K562 (cell line): ENCODE measurements around the gene GSDME. TPM values are rescaled to one million over a fixed set of nuclear protein-coding genes. Genes with fewer than 3 reads are reported as not detected.
"Not testable (repeated sequence)": the region's sequence is repeated elsewhere in the genome, so short reads cannot be mapped to it uniquely, and the experiment has no call there.

ENCODE experiments used
- ATAC-seq: fragments of 200-7000 bp; cut with Tn5 transposase; 3 replicates; pipeline ENCODE4 v1.9.1; 2020; ENCODE audit warnings: moderate library complexity
- BruUV-seq: library from RNA; stranded (reverse); fragments of 400-500 nt; replicated peaks from 2 replicates; lab custom pipeline; 2021; lab: Mats Ljungman, UMichigan
- CTCF ChIA-PET: fragments of 300-600 bp; formaldehyde crosslinking; extraction: SDS; loops from one replicate; lab custom pipeline; 2021; ENCODE audit warnings: low intra/inter-chr PET ratio; lab: Yijun Ruan, JAX
- POLR2A ChIA-PET: fragments of 300-600, 350-650 bp; sonication (Branson Sonifier 250); formaldehyde crosslinking; extraction: SDS; loops from one replicate; lab custom pipeline; 2021; ENCODE audit warnings: antibody characterized with exemption, inconsistent platforms; lab: Yijun Ruan, JAX
- DNase-seq, 4 experiments: peaks; one replicate each; pipeline versions ENCODE4 v3.0.0 to v3.0.0-alpha.2; 2011 to 2018; ENCODE audit warnings: low spot score in 3 of 4, mixed read lengths in 3 of 4; ENCODE audit errors: extremely low read depth in 1 of 4
- FAIRE-seq: peaks from 2 replicates; lab custom pipeline; 2011; peaks lifted over from hg19 to GRCh38; lab: Jason Lieb, UNC
- H2AFZ ChIP-seq: 2 replicates; pipeline ENCODE4 v1.6.0; 2011; ENCODE audit warnings: low read depth, low read length, control low read depth, inconsistent platforms
- H3K27ac ChIP-seq: fragments of 200-600 bp; 3 replicates; pipeline ENCODE4 v1.8.0; 2011; ENCODE audit warnings: low read depth, mild to moderate bottlenecking, control low read depth, inconsistent platforms, low read length, moderate library complexity, mixed read lengths; ENCODE audit errors: extremely low read depth
- H3K27me3 ChIP-seq, 2 experiments: fragments of 300-600 bp in 1 of 2; 2 replicates in 1 of 2; 3 replicates in 1 of 2; pipeline versions ENCODE4 v1.6.0 to v1.8.0; 2011; ENCODE audit warnings: inconsistent platforms in 2 of 2, low read length in 2 of 2, mild to moderate bottlenecking in 1 of 2, mixed read lengths in 1 of 2, moderate library complexity in 1 of 2; ENCODE audit not compliant: control insufficient read depth in 2 of 2, insufficient read depth in 2 of 2
- H3K36me3 ChIP-seq: fragments of 300-600 bp; 3 replicates; pipeline ENCODE4 v1.8.0; 2011; ENCODE audit warnings: mild to moderate bottlenecking, low read length, inconsistent platforms; ENCODE audit not compliant: control insufficient read depth, insufficient read depth
- H3K4me1 ChIP-seq, 2 experiments: fragments of 200-600 bp in 1 of 2; replicated peaks in 1 of 2; 2 replicates in 1 of 2; 3 replicates in 1 of 2; pipeline versions ENCODE4 v1.5.1 to v1.8.0; 2011; ENCODE audit warnings: inconsistent platforms in 2 of 2, low read length in 2 of 2, mild to moderate bottlenecking in 1 of 2, mixed read lengths in 1 of 2, moderate library complexity in 1 of 2; ENCODE audit not compliant: control insufficient read depth in 2 of 2, insufficient read depth in 2 of 2
- H3K4me2 ChIP-seq: 2 replicates; pipeline ENCODE4 v1.6.1; 2011; ENCODE audit warnings: low read length, control low read depth, inconsistent platforms, mixed read lengths; ENCODE audit not compliant: insufficient read depth
- H3K4me3 ChIP-seq: fragments of 200-600 bp; sonication (generic), shearing (Covaris generic); 2 replicates; pipeline ENCODE4 v1.5.1; 2016; ENCODE audit warnings: control low read depth, inconsistent platforms
- H3K79me2 ChIP-seq: fragments of 200-600 bp; 3 replicates; pipeline ENCODE4 v1.8.0; 2011; ENCODE audit warnings: low read length, inconsistent platforms; ENCODE audit not compliant: control insufficient read depth, insufficient read depth
- H3K9ac ChIP-seq, 2 experiments: 2 replicates each; pipeline versions ENCODE4 v1.6.0 to v1.6.1; 2011; ENCODE audit warnings: low read depth in 2 of 2, low read length in 2 of 2, control low read depth in 1 of 2, inconsistent platforms in 1 of 2, mild to moderate bottlenecking in 1 of 2, mixed read lengths in 1 of 2; ENCODE audit not compliant: insufficient read depth in 1 of 2
- H3K9me1 ChIP-seq: one replicate; pipeline ENCODE4 v1.6.0; 2011; ENCODE audit warnings: inconsistent platforms, mild to moderate bottlenecking, low read length, moderate library complexity; ENCODE audit not compliant: control insufficient read depth, insufficient read depth
- H3K9me3 ChIP-seq: replicated peaks from 2 replicates; pipeline ENCODE4 v1.5.1; 2011; ENCODE audit warnings: low read depth, low read length, inconsistent platforms; ENCODE audit not compliant: control insufficient read depth, insufficient read depth
- H4K20me1 ChIP-seq: replicated peaks from 2 replicates; pipeline ENCODE4 v1.6.1; 2011; ENCODE audit warnings: low read length, inconsistent platforms, mixed read lengths; ENCODE audit not compliant: control insufficient read depth, insufficient read depth
- NR0B1 ChIP-seq: fragments of 450-650 bp; IDR thresholded peaks from one replicate; pipeline ENCODE4 v1.6.1; 2018; ENCODE audit warnings: mild to moderate bottlenecking, moderate library complexity; ENCODE audit not compliant: partially characterized antibody
- WGBS: fragments of 100-300 bp; shearing (Covaris generic); methylation state at CpG from one replicate; pipeline ENCODE4 v1.1.6; 2016; ENCODE audit warnings: low coverage, mixed read lengths; ENCODE audit not compliant: insufficient coverage; ENCODE audit errors: missing lambda C conversion rate; 5-methylcytosine and 5-hydroxymethylcytosine counted together
- in situ Hi-C: fragments of 300-500 bp; cut with MboI; formaldehyde crosslinking; loops from 4 replicates; pipeline ENCODE4 v1.15.0; 2018; ENCODE audit warnings: inconsistent platforms, mixed read lengths
- intact Hi-C: fragments of 100-400 bp; cut with micrococcal nuclease; formaldehyde crosslinking; loops from 2 replicates; pipeline ENCODE4 v1.14.2; 2022
- polyA plus RNA-seq, 8 experiments: library from polyadenylated mRNA; depleted of rRNA in 4 of 8; stranded (reverse) in 5 of 8; unstranded in 3 of 8; fragments of >200 nt; fragmentation: Nextera tagmentation in 2 of 8; fragmentation: Illumina TruSeq in 1 of 8; extraction: Ambion mirVana in 2 of 8; extraction: Trizol in 1 of 8; gene quantifications; 2 replicates each; pipeline versions ENCODE4 v1.2.1 to v1.2.3, GENCODE V29; 2011 to 2014; ENCODE audit warnings: inconsistent platforms in 1 of 8, missing spikeins in 1 of 8
- total RNA-seq, 7 experiments: library from RNA; depleted of rRNA in 6 of 7; stranded (reverse); fragments of >200 nt in 6 of 7; fragmentation: Illumina TruSeq in 2 of 7; extraction: Trizol in 2 of 7; gene quantifications; 2 replicates each; pipeline versions ENCODE4 v1.2.1 to v1.2.3, GENCODE V29; 2011 to 2021; ENCODE audit warnings: low replicate concordance in 1 of 7

GSDME gene
- total and polyA plus RNA-seq, 9 of the 15 experiments (the other 6 are each of a cell fraction or from before 2014, with no cell fraction given): 0.37 to 1.9 (median 0.62) TPM

- Histone ChIP-seq H2AFZ (no peak overlapping the region), H3K4me3 (no peak overlapping the region), H3K9ac (no peak overlapping the region), H3K79me2 (no peaks in the 10 kb centered on the region), H3K4me2 (no peak overlapping the region), H3K27me3 (no peaks in the 10 kb centered on the region), H4K20me1 (no peaks in the 10 kb centered on the region), H3K27ac (no peak overlapping the region)
- intact Hi-C loops: no loop called here
- ATAC-seq (no peak), FAIRE-seq (no peak)
- POLR2A ChIA-PET: no interaction called here
- BruUV-seq: no TSS peak
- WGBS: 18% methylated on average over 1 of the region's 1 CpG
- in situ Hi-C loops: no loop called here
- TF ChIP-seq NR0B1: no peak
- TF ChIP-seq, all 486 proteins: peak for 0
- CTCF ChIA-PET: interaction anchor here (0.6 kb wide), 1 partner anchor 84 kb away, joined by 3 read pairs; no protein-coding TSS in a partner anchor
- Histone ChIP-seq H3K9me1 (no peaks in the 10 kb centered on the region), H3K36me3 (no peaks in the 10 kb centered on the region), H3K9me3 (no peaks in the 10 kb centered on the region), H3K4me1 (peaks cover 0 to 4% of the 10 kb centered on the region in 2 experiments; a peak in 2 of 5 replicates)
- DNase-seq: no peak
These were observed 20.0 kb downstream of the GSDME start for GRCh38 chr7:24737281-24737680.

- H3K36me3 ChIP-seq, H3K9me1 ChIP-seq, DNase-seq, FAIRE-seq, intact Hi-C loops, H4K20me1 ChIP-seq, H3K4me3 ChIP-seq, H3K4me2 ChIP-seq, H3K9me3 ChIP-seq, H3K27ac ChIP-seq, BruUV-seq, ATAC-seq, H3K79me2 ChIP-seq, CTCF ChIA-PET, in situ Hi-C loops, H3K9ac ChIP-seq, H3K27me3 ChIP-seq, H3K4me1 ChIP-seq, H2AFZ ChIP-seq, POLR2A ChIA-PET: not testable (repeated sequence)
- WGBS: 33% methylated on average over 7 of the region's 7 CpGs
These were observed 21.7 kb downstream of the GSDME start for GRCh38 chr7:24735594-24735993.
